A549 treated with Hydrocortisone at 1 μM for 4 hours (cell line): Measurements from ENCODE around the gene FSHR. TPM values are rescaled to one million over a fixed set of nuclear protein-coding genes. Genes with fewer than 3 reads are reported as not detected.

ENCODE experiments used
- total RNA-seq: library from RNA; stranded (reverse); fragments of 200-300 nt; extraction: Qiagen RNA extraction; gene quantifications from 5 replicates; pipeline ENCODE4 v1.2.3, GENCODE V29; 2022

FSHR gene, protein sequence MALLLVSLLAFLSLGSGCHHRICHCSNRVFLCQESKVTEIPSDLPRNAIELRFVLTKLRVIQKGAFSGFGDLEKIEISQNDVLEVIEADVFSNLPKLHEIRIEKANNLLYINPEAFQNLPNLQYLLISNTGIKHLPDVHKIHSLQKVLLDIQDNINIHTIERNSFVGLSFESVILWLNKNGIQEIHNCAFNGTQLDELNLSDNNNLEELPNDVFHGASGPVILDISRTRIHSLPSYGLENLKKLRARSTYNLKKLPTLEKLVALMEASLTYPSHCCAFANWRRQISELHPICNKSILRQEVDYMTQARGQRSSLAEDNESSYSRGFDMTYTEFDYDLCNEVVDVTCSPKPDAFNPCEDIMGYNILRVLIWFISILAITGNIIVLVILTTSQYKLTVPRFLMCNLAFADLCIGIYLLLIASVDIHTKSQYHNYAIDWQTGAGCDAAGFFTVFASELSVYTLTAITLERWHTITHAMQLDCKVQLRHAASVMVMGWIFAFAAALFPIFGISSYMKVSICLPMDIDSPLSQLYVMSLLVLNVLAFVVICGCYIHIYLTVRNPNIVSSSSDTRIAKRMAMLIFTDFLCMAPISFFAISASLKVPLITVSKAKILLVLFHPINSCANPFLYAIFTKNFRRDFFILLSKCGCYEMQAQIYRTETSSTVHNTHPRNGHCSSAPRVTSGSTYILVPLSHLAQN
- not detected in 5 replicates for total RNA-seq

DNA sequence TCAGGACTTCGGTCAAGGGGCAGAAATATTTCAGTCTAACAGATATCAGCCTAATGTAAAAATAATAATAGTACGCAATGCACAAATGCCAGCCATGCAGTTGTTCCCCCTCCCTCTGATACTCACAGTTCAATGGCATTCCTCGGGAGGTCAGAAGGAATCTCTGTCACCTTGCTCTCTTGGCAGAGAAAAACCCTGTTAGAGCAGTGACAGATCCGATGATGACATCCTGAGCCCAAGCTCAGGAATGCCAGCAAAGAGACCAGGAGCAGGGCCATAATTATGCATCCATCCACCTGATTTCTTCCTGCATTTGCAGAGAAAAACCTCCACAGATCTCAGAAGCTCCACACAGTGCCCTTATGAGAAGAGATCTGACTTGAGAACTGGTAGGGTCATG, at the start of gene FSHR:
Gene FSHR (minus strand): TSS at position 376 of the 400 bp plus-strand sequence. CDS start 98 bp downstream, at position 278.

